Left lung (tissue), 10 donors: ENCODE measurements around the gene STK11. TPM values are rescaled to one million over a fixed set of nuclear protein-coding genes. Genes with fewer than 3 reads are reported as not detected.

Source experiments
- ATAC-seq: fragments of 200-7000 bp; cut with Tn5 transposase; one replicate; pipeline ENCODE4 v1.9.1; 2020; ENCODE audit warnings: moderate library complexity
- DNase-seq, 4 donors: peaks; one replicate each; pipeline ENCODE4 v3.0.0-alpha.2; 2013 to 2020
- H3K27ac ChIP-seq, 2 donors: fragments of 200-600 bp; sonication (generic) in 1 of 2; one replicate each; pipeline versions ENCODE4 v1.5.0 to v1.8.0; 2020 to 2021
- H3K27me3 ChIP-seq, 2 donors: fragments of 200-600 bp; sonication (generic) in 1 of 2; one replicate each; pipeline versions ENCODE4 v1.5.0 to v1.8.0; 2020 to 2021
- H3K36me3 ChIP-seq, 2 donors: fragments of 200-600 bp; sonication (generic) in 1 of 2; one replicate each; pipeline versions ENCODE4 v1.5.0 to v1.8.0; 2020 to 2021
- H3K4me1 ChIP-seq, 2 donors: fragments of 200-600 bp; one replicate each; pipeline ENCODE4 v1.8.0; 2021
- H3K4me3 ChIP-seq, 2 donors: fragments of 200-600 bp; sonication (generic) in 1 of 2; one replicate each; pipeline versions ENCODE4 v1.5.0 to v1.8.0; 2020 to 2021; ENCODE audit warnings: mild to moderate bottlenecking in 1 of 2
- H3K9me3 ChIP-seq, 2 donors: fragments of 200-600 bp; sonication (generic) in 1 of 2; one replicate each; pipeline versions ENCODE4 v1.5.0 to v1.8.0; 2020 to 2021
- CTCF ChIP-seq, 2 donors: fragments of 200-600 bp; sonication (generic) in 1 of 2; IDR thresholded peaks; one replicate each; pipeline versions ENCODE4 v1.5.0 to v1.8.0; 2021; ENCODE audit warnings: antibody characterized with exemption in 2 of 2
- intact Hi-C, 2 donors: fragments of 100-400 bp; cut with DNase I; formaldehyde crosslinking; loops; one replicate each; pipeline versions ENCODE4 v1.11.2 to v1.14.2; 2022
- polyA plus RNA-seq, 6 donors: library from polyadenylated mRNA; unstranded; fragments of 120-200 nt; gene quantifications; one replicate each; pipeline ENCODE4 v1.2.1, GENCODE V29; 2013; ENCODE audit not compliant: insufficient read length in 6 of 6
- total RNA-seq, 2 donors: library from RNA; stranded (reverse); fragmentation: NEBNext Ultra II Directional; extraction: Animal tissue kit (Norgen Biotek cat#: 25700); gene quantifications; one replicate each; pipeline ENCODE4 v1.2.1, GENCODE V29; 2021
- donor health status: DM: no; HTN: yes; CAD: no.
- donor health status: DM: no; HTN: no; CAD: no.

The STK11 gene
- total and polyA plus RNA-seq, 8 donors: 42.6 to 58.4 (median 51.1) TPM

- no peak for TF ChIP-seq CTCF (IDR thresholded peaks at IDR 0.05)
- Histone ChIP-seq H3K4me1 (peaks cover 21 to 77% of the 10 kb centered on the region in 2 donors), H3K36me3 (peaks cover 0 to 28% of the 10 kb centered on the region in 2 donors), H3K27ac (peak overlapping the region in 1 of 2 donors; percentile 74), H3K27me3 (no peaks in the 10 kb centered on the region), H3K9me3 (no peaks in the 10 kb centered on the region), H3K4me3 (no peak overlapping the region)
- intact Hi-C loops: no loop called here
- ATAC-seq (peak; percentile 63), DNase-seq (peak in 2 of 4 donors; percentile 76 to 79)
Measured at GRCh38 chr19:1166872-1167573, 38.6 kb upstream of the STK11 start.

- intact Hi-C loops: no loop called here
- Histone ChIP-seq H3K4me3 (peak overlapping the region in 1 of 2 donors; percentile 26), H3K4me1 (peaks cover 26 to 84% of the 10 kb centered on the region in 2 donors), H3K9me3 (no peaks in the 10 kb centered on the region), H3K27me3 (no peaks in the 10 kb centered on the region), H3K27ac (peak overlapping the region; percentile 67 to 74), H3K36me3 (peaks cover 0 to 28% of the 10 kb centered on the region in 2 donors)
- no peak for TF ChIP-seq CTCF (IDR thresholded peaks at IDR 0.05)
- no peak for ATAC-seq
- peak in 2 of 4 donors; percentile 76 to 79 for DNase-seq
Measured at GRCh38 chr19:1167687-1168571, 37.6 kb upstream of the STK11 start.

- peaks cover 26 to 77% of the 10 kb centered on the region in 2 donors for H3K4me1 ChIP-seq
- no peaks in the 10 kb centered on the region for H3K9me3 ChIP-seq
- H3K4me3 ChIP-seq: peak overlapping the region; percentile 25 to 26
- H3K36me3 ChIP-seq: peaks cover 0 to 28% of the 10 kb centered on the region in 2 donors
- intact Hi-C loops: no loop called here
- no peak for TF ChIP-seq CTCF (IDR thresholded peaks at IDR 0.05)
- DNase-seq (peak in 2 of 4 donors; percentile 64 to 79), ATAC-seq (no peak)
- peak overlapping the region; percentile 67 to 74 for H3K27ac ChIP-seq
- no peaks in the 10 kb centered on the region for H3K27me3 ChIP-seq
Measured at GRCh38 chr19:1168572-1169410, 36.8 kb upstream of the STK11 start.

- intact Hi-C loops: no loop called here
- Histone ChIP-seq H3K36me3 (peaks cover 0 to 28% of the 10 kb centered on the region in 2 donors), H3K27ac (peak overlapping the region; percentile 67 to 74), H3K27me3 (no peaks in the 10 kb centered on the region), H3K4me1 (peaks cover 26 to 77% of the 10 kb centered on the region in 2 donors), H3K4me3 (peak overlapping the region in 1 of 2 donors; percentile 26), H3K9me3 (no peaks in the 10 kb centered on the region)
- ATAC-seq (no peak), DNase-seq (no peak)
- TF ChIP-seq CTCF (IDR thresholded peaks at IDR 0.05): no peak
Measured at GRCh38 chr19:1169411-1169791, 36.2 kb upstream of the STK11 start.
